IPS-15b (cell line): ENCODE measurements around the gene AGAP9.
"Not testable (repeated sequence)": the region's sequence is repeated elsewhere in the genome, so short reads cannot be mapped to it uniquely, and the experiment has no call there.

Experiments used
- H3K27me3 ChIP-seq: one replicate; pipeline ENCODE4 v1.6.1; 2013; ENCODE audit warnings: low read length; ENCODE audit not compliant: control insufficient read depth, insufficient read depth
- H3K36me3 ChIP-seq: one replicate; pipeline ENCODE4 v1.6.1; 2013; ENCODE audit warnings: low read length; ENCODE audit not compliant: control insufficient read depth, insufficient read depth
- H3K4me1 ChIP-seq: one replicate; pipeline ENCODE4 v1.6.1; 2013; ENCODE audit warnings: mild to moderate bottlenecking, low read length; ENCODE audit not compliant: control insufficient read depth, insufficient read depth
- H3K4me3 ChIP-seq: one replicate; pipeline ENCODE4 v1.5.1; 2013; ENCODE audit warnings: low read depth, low read length
- H3K9ac ChIP-seq: one replicate; pipeline ENCODE4 v1.6.1; 2013; ENCODE audit warnings: low read depth, mild to moderate bottlenecking, low read length
- H3K9me3 ChIP-seq: one replicate; pipeline ENCODE4 v1.6.1; 2013; ENCODE audit warnings: mild to moderate bottlenecking, low read length; ENCODE audit not compliant: control insufficient read depth, insufficient read depth

AGAP9 gene

DNA sequence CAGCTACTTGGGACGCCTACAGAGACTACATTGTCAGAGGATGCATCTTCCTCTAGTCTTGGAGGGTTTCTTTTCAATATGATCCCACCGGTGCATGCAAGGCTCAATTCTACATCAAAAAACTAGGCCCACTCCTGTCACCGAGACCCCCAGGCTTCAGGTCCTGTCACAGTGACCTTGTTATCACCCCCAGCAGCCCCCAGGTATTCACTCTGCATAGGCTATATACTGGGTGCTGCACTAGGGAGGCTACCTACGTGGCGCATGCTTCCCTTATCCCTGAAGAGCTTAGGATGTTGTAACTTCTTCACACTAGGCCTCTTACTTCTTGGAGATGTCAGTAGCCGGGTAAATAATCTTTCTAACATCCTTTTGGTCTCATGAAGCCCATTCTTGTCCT lies 31.1 kb upstream of the AGAP9 start:
- not testable (repeated sequence) for H3K36me3 ChIP-seq, H3K9me3 ChIP-seq, H3K4me1 ChIP-seq, H3K27me3 ChIP-seq, H3K9ac ChIP-seq, H3K4me3 ChIP-seq

DNA sequence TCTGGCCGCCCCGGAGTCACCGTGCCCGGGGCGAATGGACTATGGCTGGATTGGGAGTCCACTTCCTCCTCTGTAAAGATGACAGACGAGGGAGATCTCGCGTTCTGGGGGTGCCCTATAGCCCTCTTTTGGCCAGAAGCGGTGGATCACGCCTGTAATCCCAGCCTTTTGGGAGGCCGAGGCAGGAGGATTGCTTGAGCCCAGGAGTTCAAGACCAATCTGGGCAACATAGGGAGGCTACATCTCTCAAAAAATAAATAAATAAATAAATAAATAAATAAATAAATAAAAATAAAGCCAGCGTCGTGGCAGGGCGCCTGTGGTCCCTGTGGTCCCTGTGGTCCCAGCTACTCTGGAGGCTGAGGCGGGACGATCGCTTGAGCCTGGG lies 30.4 kb upstream of the AGAP9 start:
- H3K27me3 ChIP-seq, H3K9me3 ChIP-seq, H3K4me1 ChIP-seq, H3K36me3 ChIP-seq: not testable (repeated sequence)
- Histone ChIP-seq H3K9ac (peak overlapping the region; percentile 60), H3K4me3 (peak overlapping the region; percentile 53)

DNA sequence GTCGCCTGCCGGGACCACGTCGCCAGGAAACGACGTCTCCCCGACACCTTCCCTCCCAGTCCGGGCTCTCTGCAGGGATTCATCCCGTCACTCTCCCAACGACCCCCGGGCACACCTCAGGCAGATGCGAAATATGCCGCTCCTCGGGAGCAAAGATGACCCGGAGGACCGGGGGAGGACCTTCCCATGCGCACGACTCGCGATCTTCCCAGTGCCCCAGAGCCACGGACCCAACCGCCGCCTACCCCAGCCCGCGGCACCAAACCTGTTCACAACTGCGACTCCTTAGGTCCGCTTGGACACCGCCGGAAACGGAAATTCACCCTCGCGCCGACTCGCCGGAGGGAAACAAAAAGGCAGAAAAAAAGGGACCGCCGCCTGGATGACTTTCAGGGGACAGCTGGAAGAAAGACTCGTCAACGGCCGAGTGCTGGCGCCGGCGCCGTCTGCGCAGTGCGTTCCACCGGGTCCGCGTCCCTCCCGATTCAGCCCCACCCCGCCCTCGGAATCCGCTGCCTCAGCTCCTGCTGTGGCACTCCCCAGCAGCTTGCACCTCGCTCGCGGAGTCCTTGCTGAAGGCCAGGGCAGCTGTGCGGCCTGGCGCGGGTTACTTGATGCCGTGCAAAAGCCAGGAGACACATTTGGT lies 29.9 kb upstream of the AGAP9 start:
- Histone ChIP-seq H3K9ac (peak overlapping the region; percentile 87), H3K4me3 (peak overlapping the region; percentile 72)
- H3K36me3 ChIP-seq: not testable (repeated sequence)

DNA sequence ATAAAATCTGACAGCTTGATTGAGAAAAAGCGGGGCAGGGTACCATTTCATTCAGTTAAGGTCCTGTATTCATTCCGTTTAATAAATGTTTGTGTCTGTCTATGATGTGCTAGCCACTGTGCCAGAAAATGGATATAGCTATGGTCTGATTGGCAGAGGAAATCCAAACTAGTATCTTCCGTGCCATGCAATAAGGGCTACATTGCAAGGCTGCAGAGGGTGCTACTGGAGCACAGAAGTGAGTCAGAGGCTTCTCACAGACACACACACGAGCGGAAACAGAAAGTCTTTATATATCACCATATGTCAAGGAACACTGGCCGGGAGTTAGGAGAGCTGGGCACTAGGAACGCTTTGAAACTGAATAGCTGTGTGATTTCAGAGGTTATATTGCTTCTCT lies 29.3 kb upstream of the AGAP9 start:
- Histone ChIP-seq H3K4me3 (peak overlapping the region; percentile 72), H3K9ac (peak overlapping the region; percentile 87)
- H3K27me3 ChIP-seq, H3K4me1 ChIP-seq, H3K36me3 ChIP-seq, H3K9me3 ChIP-seq: not testable (repeated sequence)

More for the DNA sequence above, 29.9 kb upstream of the AGAP9 start:
- not testable (repeated sequence) for H3K4me1 ChIP-seq, H3K27me3 ChIP-seq, H3K9me3 ChIP-seq

DNA sequence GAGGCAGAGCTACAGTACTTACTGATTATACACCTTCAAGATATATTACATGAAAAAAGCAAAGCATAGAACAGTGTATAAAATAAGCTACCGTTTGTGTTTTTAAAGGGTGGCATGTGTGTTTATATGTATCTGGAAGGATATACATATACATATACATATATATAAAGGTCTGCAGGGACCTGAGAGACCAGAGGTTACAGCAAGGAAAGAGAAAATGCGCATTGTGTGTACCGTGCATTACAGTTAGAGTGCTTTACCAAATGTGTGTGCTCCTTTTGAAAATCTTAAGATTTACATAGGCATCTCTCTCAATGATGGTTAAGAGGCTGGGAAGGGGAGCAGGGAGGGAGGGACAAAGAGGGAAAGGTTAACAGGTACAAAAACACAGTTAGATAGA lies 23.8 kb upstream of the AGAP9 start:
- not testable (repeated sequence) for H3K36me3 ChIP-seq, H3K4me3 ChIP-seq, H3K27me3 ChIP-seq, H3K9me3 ChIP-seq, H3K9ac ChIP-seq, H3K4me1 ChIP-seq

DNA sequence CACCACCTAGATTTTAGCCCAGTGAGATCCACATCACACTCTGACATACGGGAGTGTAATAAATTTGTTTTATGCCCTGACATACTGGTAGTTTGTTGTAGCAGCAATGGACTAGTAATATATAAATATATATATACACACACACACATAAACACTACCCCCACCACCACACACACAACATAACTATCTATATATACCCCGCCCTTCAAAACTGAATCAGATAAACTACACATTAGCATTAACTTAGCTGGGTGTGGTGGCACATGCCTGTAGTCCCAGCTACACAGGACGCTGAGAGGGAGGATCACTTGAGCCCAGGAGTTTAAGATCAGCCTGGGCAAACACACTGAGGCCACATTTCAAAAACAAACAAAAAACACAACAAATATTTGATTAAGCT lies 13.0 kb upstream of the AGAP9 start:
- H3K9me3 ChIP-seq, H3K9ac ChIP-seq, H3K4me3 ChIP-seq, H3K4me1 ChIP-seq, H3K36me3 ChIP-seq, H3K27me3 ChIP-seq: not testable (repeated sequence)

DNA sequence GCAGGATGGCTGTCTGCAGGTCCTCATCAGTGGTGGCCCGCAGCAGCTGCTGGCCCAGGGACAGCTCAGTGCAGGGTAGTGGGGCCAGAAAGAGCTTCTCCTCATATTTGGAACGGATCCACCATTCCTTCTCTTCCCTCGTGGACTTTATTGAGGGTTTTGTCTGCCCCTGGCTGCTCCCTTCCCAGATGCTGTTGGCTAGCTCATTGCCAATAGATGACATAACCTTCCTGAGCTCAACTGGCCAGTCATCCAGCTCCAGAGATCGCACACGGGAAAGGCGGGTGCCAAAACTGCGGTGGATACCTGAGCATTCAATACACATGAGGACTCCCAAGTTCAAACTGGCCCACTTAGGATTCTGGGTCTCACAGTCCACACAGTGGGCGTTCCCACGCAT lies 21.1 kb downstream of the AGAP9 start:
- not testable (repeated sequence) for H3K4me3 ChIP-seq, H3K9ac ChIP-seq, H3K4me1 ChIP-seq

DNA sequence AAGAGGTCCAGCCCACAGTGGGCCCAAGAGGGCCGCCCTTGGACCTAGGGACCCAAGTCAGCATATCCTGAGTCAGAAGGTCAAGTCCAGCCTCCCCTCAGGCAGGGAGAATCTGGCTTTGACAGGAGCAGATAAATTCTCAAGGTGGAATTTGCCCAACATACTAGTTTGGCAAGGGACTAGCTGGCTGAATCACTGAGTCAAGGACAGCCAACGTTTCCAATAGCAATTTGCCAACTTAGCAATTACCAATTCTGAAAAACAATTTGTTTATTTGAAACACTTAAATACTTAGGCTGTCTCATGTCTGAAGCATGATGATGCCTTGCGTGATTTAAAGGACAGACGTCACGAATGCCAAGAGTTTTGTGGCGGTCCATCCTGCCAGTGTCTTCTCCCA lies 29.2 kb downstream of the AGAP9 start:
- not testable (repeated sequence) for H3K9ac ChIP-seq, H3K9me3 ChIP-seq, H3K4me3 ChIP-seq, H3K36me3 ChIP-seq, H3K27me3 ChIP-seq, H3K4me1 ChIP-seq

More for the DNA sequence above, 21.1 kb downstream of the AGAP9 start:
- H3K36me3 ChIP-seq, H3K27me3 ChIP-seq, H3K9me3 ChIP-seq: not testable (repeated sequence)

DNA sequence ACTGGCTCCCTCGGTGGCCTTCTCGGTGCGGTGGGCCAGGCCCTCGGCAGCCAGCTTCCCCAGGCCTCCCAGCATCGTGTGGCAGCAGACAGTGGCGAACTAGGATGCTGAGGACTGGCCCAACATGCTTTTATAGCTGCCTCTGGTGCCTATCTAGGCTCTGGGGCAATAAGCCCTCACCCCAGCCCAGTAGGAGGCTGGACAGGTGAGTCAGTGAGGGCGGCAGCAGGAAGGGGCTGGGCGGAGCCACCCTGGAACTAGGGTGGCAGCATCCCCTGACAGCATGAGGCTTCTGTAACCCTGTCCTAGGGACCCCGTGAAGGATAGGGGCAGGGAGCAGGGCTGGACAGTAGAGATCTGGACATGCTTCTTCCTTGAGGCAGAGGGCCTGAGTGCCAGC lies 31.8 kb downstream of the AGAP9 start, which contains the start of gene FAM25G:
FAM25G (minus strand) TSS at position 101 of the 400 bp plus-strand sequence; CDS start at position 75, 26 bp downstream.
- not testable (repeated sequence) for H3K27me3 ChIP-seq, H3K4me1 ChIP-seq, H3K9me3 ChIP-seq, H3K4me3 ChIP-seq, H3K36me3 ChIP-seq, H3K9ac ChIP-seq

DNA sequence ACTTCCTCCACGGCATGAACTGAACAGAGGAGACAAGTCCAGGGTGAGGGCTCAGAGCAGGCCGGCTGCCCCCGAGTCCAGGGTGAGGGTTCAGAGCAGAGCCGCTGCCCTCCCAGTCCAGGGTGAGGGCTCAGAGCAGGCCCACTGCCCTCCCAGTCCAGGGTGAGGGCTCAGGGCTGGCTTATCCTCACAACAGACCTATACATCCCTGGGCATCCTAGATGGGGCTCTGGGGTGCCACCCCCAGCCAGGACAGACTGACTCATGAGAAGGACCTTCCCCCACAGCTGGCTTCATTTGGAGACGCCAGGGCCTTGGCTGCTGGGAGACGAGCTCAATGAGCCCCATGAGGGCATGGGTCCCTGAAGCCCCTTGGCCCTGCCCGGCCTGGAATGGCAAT lies 33.8 kb downstream of the AGAP9 start:
- not testable (repeated sequence) for H3K9ac ChIP-seq, H3K4me3 ChIP-seq, H3K9me3 ChIP-seq, H3K4me1 ChIP-seq, H3K27me3 ChIP-seq, H3K36me3 ChIP-seq

DNA sequence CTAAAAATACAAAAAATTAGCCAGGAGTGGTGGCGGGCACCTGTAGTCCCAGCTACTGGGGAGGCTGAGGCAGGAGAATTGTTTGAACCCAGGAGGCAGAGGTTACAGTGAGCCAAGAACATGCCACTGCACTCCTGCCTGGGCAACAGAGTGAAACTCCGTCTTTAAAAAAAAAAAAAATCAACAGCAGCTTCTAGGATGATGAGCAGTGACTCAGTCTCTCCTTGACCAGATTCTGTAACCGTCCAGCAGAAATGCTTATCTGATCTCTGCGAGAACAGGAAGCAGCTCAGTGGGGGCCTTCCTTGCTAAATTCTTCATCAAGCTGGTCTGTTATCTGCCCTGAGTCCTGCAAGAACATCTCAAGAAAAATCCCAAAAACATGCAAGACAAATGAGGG lies 37.5 kb downstream of the AGAP9 start:
- H3K4me1 ChIP-seq, H3K36me3 ChIP-seq, H3K9ac ChIP-seq, H3K9me3 ChIP-seq, H3K27me3 ChIP-seq, H3K4me3 ChIP-seq: not testable (repeated sequence)

DNA sequence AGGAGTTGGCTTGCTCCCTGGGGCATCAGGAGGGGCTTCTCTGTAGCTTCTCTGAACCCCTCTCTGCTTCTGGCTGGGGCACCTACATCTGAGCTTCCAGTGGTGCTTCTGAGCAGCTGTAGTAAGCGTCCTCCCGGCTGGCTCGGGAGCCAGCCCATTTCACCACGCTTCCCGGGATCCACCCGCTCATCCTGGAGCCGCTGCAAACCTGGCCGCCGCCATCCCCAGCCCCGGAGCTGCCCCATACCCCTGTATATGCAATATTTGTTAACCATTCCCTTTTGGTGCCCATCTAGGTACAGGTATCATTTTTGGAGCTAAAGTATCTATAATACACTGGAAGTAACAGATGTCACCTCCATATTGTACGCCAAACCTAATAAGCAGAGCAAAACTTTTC lies 38.7 kb downstream of the AGAP9 start:
- H3K9me3 ChIP-seq, H3K36me3 ChIP-seq, H3K27me3 ChIP-seq, H3K4me3 ChIP-seq, H3K4me1 ChIP-seq, H3K9ac ChIP-seq: not testable (repeated sequence)

DNA sequence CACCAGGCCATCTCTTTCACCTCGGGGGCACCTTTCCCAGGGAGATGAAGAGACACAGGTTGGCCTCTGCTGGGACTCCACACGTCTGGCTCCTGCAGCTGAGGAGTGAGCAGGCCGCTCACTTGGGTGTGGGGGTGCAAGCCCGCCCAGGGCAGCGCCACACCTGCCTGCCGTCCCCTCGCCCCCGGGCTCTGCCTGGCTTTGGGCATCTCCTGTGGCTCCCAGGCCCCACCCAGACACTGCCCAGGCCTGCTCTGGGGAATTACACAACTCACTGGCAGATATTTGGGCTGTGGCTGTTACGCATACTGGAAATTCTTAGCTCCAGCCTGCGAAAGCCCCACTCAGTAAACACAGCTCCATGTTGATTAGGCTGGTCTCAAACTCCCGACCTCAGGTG lies 39.5 kb downstream of the AGAP9 start, which contains the start of gene ANXA8:
ANXA8 (minus strand) TSS at position 193 of the 400 bp plus-strand sequence; CDS start at position 11, 182 bp downstream.
- H3K4me1 ChIP-seq, H3K4me3 ChIP-seq, H3K9ac ChIP-seq, H3K27me3 ChIP-seq, H3K9me3 ChIP-seq, H3K36me3 ChIP-seq: not testable (repeated sequence)
